LNCAP (cell line): Measurements from ENCODE around the gene ADAR.

Experiments used
- CTCF ChIP-seq: fragments of 450-650 bp; IDR thresholded peaks from 2 replicates; pipeline ENCODE4 v1.5.1; 2017; ENCODE audit warnings: mild to moderate bottlenecking

The ADAR gene

GRCh38 chr1:154577346-154578057, 30.5 kb downstream of the ADAR start:
- TF ChIP-seq CTCF, result no peak

- no peak for TF ChIP-seq CTCF
Measured at GRCh38 chr1:154575951-154576566, 31.9 kb downstream of the ADAR start.

- TF ChIP-seq CTCF, result no peak
Measured at GRCh38 chr1:154575147-154575927, 32.6 kb downstream of the ADAR start.

- TF ChIP-seq CTCF, result no peak
Measured at GRCh38 chr1:154574716-154575115, 33.3 kb downstream of the ADAR start.

- TF ChIP-seq CTCF, result no peak
Measured at GRCh38 chr1:154573168-154573510, 34.8 kb downstream of the ADAR start.

- TF ChIP-seq CTCF, result no peak
Measured at GRCh38 chr1:154572468-154573167, 35.4 kb downstream of the ADAR start.

- TF ChIP-seq CTCF, result no peak
Measured at GRCh38 chr1:154571964-154572288, 36.1 kb downstream of the ADAR start.
